GM12801 (cell line): ENCODE results near the gene VRK3.

Experiments used
- TF ChIP-seq, protein P1 (sequence below): IDR thresholded peaks from one replicate; pipeline ENCODE4 v1.5.1; 2011; ENCODE audit warnings: control low read depth; ENCODE audit not compliant: insufficient read length; ENCODE audit errors: extremely low read depth

The VRK3 gene

DNA sequence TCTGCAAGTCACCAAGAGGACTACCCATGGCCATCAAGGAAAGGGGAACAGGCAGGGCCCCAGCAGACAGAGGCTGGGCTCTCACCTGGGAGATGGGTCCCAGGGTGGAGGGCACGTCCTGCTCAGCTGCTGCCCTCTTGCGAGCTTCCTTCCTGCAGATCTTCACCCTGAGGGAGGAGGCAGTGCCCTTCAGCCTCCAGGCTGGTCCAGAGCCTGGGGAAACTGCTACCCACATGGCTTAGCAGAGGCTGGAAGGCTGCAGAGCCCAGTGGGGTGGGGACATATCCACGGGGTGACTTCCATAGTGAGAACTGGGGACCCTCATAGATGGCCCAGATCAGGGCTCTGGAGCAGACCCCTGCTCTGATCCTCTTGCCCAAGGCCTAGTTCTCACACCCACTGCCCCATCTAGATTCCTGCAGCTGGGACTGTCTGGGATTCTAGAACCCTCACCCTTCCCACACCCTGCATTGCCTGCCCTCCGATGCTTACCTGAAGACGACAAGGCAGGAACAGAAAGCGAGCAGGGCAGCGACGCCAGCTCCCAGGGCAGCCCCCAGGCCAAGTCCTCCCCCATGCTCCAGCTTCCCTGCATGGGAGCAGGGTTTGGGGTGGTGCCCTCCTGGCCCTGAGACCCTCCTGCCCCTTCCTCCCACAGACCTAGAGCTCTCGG lies 73.2 kb downstream of the VRK3 start:
- TF ChIP-seq, protein P1, sequence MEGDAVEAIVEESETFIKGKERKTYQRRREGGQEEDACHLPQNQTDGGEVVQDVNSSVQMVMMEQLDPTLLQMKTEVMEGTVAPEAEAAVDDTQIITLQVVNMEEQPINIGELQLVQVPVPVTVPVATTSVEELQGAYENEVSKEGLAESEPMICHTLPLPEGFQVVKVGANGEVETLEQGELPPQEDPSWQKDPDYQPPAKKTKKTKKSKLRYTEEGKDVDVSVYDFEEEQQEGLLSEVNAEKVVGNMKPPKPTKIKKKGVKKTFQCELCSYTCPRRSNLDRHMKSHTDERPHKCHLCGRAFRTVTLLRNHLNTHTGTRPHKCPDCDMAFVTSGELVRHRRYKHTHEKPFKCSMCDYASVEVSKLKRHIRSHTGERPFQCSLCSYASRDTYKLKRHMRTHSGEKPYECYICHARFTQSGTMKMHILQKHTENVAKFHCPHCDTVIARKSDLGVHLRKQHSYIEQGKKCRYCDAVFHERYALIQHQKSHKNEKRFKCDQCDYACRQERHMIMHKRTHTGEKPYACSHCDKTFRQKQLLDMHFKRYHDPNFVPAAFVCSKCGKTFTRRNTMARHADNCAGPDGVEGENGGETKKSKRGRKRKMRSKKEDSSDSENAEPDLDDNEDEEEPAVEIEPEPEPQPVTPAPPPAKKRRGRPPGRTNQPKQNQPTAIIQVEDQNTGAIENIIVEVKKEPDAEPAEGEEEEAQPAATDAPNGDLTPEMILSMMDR, result no peak

DNA sequence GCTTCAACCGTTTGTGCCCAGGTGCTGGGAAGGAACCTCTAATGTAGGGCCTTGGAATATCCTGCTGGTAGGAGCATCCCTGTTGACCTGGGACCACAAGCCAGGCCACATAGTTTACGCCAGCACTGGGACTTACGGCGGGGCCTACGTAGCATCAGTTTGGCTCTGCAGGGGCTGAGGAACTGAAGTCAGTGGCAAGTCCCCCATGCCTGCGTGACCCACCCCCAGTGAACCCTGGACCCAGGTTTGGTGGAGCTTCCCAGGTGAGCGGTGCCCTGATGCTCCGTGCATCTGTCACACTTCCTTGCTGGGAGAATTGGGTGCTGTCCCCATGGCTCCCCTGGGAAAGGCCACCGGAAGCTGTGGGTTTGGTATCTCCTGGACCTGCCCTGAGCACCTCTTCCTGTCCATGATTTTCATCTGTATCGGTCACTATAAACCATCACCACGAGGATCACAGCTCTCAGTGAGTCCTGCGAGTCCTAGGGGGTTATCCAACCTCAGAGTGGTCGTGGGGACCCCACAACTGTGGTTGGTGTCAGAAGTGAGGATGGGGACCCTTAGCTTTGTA lies 74.1 kb downstream of the VRK3 start:
- TF ChIP-seq, protein P1, result no peak

DNA sequence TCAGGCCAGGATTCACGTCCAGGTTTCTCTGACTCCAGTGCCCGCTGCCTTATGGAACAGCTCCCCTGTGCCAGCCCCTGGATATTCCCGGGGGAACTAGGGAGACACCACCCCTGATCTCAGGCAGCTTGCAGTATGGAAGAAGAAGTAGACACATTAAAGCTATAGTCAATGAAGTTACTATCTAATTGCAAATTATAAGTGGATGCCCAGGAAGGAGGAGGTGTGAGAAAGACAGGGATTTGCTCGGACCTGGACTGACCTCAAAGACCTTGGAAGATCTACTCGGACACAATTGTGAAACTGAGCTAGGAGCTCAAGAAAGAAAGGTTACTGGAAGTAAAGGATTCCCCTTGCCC lies 74.6 kb downstream of the VRK3 start:
- TF ChIP-seq, protein P1, result no peak

DNA sequence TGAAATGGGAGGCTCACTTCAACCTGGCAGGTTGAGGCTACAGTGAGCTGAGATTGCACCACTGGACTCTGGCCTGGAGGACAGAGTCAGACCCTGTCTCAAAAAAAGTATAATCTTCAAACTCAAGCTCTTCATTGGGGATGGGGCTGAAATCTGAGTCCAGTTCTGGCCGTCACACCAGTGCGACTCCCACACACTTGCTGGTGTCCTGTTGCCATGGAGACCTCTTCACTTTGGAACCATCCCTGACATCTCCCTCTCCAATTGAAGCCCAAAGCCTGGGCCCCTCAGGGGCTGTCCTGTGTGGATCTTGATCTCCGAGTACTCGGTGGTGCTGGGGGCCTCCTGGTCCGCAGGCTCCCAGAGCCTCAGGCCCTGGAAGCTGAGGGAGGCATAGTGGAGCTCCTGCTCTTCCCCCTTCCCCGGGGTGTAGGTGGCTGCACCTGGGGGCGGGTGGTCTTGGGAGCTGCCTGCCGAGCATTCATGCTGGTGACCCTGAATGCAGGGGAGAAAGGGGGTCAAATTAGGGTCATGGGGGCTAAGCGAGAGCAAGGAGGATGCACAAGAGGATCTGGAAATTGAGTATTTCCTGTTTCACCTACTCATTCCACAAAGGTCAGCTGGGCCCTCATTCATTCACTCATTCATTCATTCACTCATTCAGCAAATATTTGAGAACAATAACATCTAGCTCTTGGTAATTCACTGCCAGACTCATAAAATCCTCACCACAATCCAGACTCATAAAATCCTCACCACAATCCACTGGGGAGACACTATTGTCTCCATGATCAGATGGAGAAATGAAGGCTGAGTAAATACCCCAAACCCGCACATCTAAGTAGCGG lies 75.2 kb downstream of the VRK3 start:
- TF ChIP-seq, protein P1, result no peak

DNA sequence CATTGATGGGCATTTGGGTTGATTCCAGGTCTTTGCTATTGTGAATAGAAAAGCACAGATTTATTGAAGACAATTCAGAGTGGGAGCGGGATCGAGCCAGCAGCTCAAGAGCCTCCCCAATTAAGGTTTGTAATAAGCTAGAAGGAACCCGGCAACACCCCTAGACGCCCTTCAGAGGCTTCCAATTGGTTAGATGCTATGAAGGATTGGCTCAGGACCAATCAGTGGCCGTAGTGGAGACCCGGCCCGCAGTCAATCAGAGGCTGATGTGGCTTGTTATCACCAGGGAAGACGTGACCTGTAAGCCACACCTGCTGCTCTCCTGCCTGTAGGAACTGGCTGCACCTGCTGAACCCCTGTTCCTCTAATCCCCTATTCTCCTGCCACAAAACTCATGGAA lies 78.8 kb downstream of the VRK3 start:
- TF ChIP-seq, protein P1, result no peak

DNA sequence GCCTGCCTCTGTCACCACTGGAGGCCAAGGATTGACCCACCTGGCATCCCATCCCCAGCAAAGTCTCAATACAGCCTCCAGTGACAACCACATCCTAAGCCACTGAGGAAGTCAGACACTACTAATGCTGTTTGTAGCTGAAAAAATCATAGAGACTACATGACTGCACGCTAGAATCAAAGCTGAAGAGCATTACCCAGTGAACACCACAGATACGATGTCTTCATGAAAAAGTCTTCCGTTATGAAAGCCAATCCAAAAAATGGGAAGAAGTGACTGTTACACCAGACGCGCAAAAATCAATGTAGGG lies 84.7 kb downstream of the VRK3 start:
- TF ChIP-seq, protein P1, result no peak

DNA sequence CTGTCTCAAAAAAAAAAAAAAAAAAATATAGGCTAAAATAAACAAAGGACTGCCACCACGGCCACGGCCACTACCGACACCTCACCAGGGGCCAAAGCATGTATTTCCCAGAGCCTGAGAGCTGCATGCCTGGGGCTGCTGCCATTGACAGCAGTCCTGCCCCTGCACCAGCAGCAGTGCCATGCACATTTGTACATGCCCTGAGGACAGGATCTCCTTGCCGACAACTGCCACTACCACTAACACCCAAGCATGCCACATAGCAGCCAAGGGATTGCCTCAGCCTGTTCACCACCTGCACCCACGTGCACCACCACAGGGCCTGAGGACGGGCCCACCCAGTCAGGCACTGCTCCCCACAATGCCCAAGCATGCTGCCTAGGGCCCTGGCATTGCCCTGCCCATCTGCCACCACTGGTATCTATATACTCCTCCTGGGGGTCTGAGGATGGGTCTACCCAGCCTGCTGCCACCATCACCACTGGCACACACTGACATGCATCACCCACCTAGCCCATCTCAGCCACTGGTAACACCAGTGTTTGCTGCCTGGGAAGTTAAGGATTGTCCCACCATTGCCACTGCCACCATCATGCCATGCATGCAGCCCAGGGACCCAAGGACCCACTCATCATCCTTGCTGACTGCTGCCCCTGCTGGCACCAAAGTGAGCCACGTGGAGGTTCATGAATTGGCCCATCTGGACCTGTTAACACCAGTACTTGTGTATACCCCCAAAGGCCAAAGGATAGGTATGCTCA lies 85.3 kb downstream of the VRK3 start:
- TF ChIP-seq, protein P1, result no peak
